Measurements from ENCODE around the gene MCC. TPM values are rescaled to one million over a fixed set of nuclear protein-coding genes. Genes with fewer than 3 reads are reported as not detected.

The MCC gene
- total and polyA plus RNA-seq, 2 donors from 2014 or later: 2.4 to 20.6 TPM

DNA sequence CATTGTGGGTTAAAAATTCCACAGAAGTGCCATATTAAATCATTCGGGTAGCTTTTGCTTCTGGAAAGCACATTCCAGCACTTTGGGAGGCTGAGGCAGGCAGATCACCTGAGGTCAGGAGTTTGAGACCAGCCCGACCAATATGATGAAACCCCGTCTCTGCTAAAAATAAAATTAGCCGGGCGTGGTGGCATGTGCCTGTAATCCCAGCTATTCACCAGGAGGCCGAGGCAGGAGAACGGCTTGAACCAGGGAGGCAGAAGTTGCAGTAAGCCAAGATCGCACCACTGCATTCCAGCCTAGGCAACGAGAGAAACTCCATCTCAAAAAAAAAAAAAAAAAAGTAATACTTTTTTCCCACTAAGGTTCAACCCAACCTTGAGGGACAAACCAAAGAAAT, 243.3 kb downstream of the MCC start:
- H3K36me3 ChIP-seq (ENCODE audit: control insufficient read depth in 2 of 3, insufficient read depth in 3 of 3, low read length in 3 of 3): no peaks in the 10 kb centered on the region
- no peak overlapping the region for H3K4me3 ChIP-seq (ENCODE audit: low read length in 3 of 3)
- no peak for FAIRE-seq
- H3K9me3 ChIP-seq (ENCODE audit: control insufficient read depth in 2 of 3, insufficient read depth in 1 of 3, low read length in 3 of 3): no peaks in the 10 kb centered on the region
- TF ChIP-seq, protein P1, sequence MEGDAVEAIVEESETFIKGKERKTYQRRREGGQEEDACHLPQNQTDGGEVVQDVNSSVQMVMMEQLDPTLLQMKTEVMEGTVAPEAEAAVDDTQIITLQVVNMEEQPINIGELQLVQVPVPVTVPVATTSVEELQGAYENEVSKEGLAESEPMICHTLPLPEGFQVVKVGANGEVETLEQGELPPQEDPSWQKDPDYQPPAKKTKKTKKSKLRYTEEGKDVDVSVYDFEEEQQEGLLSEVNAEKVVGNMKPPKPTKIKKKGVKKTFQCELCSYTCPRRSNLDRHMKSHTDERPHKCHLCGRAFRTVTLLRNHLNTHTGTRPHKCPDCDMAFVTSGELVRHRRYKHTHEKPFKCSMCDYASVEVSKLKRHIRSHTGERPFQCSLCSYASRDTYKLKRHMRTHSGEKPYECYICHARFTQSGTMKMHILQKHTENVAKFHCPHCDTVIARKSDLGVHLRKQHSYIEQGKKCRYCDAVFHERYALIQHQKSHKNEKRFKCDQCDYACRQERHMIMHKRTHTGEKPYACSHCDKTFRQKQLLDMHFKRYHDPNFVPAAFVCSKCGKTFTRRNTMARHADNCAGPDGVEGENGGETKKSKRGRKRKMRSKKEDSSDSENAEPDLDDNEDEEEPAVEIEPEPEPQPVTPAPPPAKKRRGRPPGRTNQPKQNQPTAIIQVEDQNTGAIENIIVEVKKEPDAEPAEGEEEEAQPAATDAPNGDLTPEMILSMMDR (IDR thresholded peaks at IDR 0.05; ENCODE audit: borderline replicate concordance, extremely low read depth, insufficient read depth): no peak
- DNase-seq: no peak
- no peaks in the 10 kb centered on the region for H3K27me3 ChIP-seq (ENCODE audit: control insufficient read depth, insufficient read depth, low read length)
- peaks cover under 1 to 12% (median 3%) of the 10 kb centered on the region in 3 donors for H3K4me1 ChIP-seq (ENCODE audit: control insufficient read depth in 2 of 3, insufficient read depth in 2 of 3, low read depth in 1 of 3, low read length in 3 of 3)
- H3K9ac ChIP-seq (ENCODE audit: low read length in 3 of 3): no peak overlapping the region
- intact Hi-C loops (cut with DNase I): no loop called here
- H3K27ac ChIP-seq (ENCODE audit: low read depth in 2 of 2, low read length in 2 of 2): no peak overlapping the region

GRCh38 chr5:113243349-113243664, 244.9 kb downstream of the MCC start:
- Histone ChIP-seq H3K9me3 (ENCODE audit: control insufficient read depth in 2 of 3, insufficient read depth in 1 of 3, low read length in 3 of 3) (no peaks in the 10 kb centered on the region), H3K36me3 (ENCODE audit: control insufficient read depth in 2 of 3, insufficient read depth in 3 of 3, low read length in 3 of 3) (no peaks in the 10 kb centered on the region), H3K27ac (ENCODE audit: low read depth in 2 of 2, low read length in 2 of 2) (no peak overlapping the region), H3K9ac (ENCODE audit: low read length in 3 of 3) (no peak overlapping the region), H3K4me3 (ENCODE audit: low read length in 3 of 3) (no peak overlapping the region), H3K27me3 (ENCODE audit: control insufficient read depth, insufficient read depth, low read length) (no peaks in the 10 kb centered on the region), H3K4me1 (ENCODE audit: control insufficient read depth in 2 of 3, insufficient read depth in 2 of 3, low read depth in 1 of 3, low read length in 3 of 3) (peaks cover 0 to 6% (median 0%) of the 10 kb centered on the region in 3 donors)
- intact Hi-C loops (cut with DNase I): no loop called here
- TF ChIP-seq, protein P1 (IDR thresholded peaks at IDR 0.05; ENCODE audit: borderline replicate concordance, extremely low read depth, insufficient read depth): no peak
- DNase-seq: no peak
- no peak for FAIRE-seq

DNA sequence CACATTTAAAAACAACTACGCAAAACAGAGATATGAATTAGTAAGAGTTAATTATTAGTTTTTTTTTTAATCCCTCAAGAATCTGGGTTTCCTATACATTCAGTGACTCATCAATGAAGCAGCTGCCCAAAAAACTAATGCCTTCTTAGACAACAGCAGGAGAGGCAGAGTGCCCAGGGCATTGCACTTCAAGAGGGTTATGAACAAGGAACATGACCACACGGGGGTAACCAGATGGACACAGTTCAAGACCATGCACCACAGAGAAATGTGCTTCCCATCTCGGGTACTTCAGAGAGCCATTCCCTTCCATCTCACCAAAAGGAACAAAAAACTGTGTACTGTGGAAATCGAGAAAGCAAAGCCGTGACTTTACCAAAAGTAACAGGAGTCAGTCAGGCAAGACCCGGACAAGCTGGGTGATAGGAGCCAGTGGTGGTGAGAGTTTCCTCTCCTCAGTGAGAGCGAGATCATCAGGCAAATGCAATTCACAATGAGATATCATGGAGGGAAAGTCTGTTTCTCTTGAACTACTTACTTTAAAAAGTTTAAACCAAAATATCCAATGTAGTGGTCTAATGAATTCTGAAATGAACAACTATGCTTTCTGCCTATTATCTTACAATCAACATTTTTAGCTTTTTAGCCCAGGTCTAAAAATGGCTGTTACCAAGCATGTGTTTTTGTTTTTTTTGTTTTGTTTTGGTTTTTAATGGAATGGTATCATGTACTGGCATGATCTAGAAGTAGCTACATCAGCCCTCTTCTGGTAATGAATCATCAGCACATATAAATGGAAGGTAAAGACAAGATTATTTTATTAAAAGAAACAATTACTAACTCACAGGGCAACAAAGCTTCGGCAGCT, 245.5 kb downstream of the MCC start:
- H3K27ac ChIP-seq (ENCODE audit: low read depth in 2 of 2, low read length in 2 of 2): no peak overlapping the region
- no peaks in the 10 kb centered on the region for H3K27me3 ChIP-seq (ENCODE audit: control insufficient read depth, insufficient read depth, low read length)
- H3K4me1 ChIP-seq (ENCODE audit: control insufficient read depth in 2 of 3, insufficient read depth in 2 of 3, low read depth in 1 of 3, low read length in 3 of 3): peaks cover 0 to 6% (median 0%) of the 10 kb centered on the region in 3 donors
- FAIRE-seq: no peak
- intact Hi-C loops (cut with DNase I): no loop called here
- H3K36me3 ChIP-seq (ENCODE audit: control insufficient read depth in 2 of 3, insufficient read depth in 3 of 3, low read length in 3 of 3): no peaks in the 10 kb centered on the region
- no peak for DNase-seq
- no peaks in the 10 kb centered on the region for H3K9me3 ChIP-seq (ENCODE audit: control insufficient read depth in 2 of 3, insufficient read depth in 1 of 3, low read length in 3 of 3)
- H3K9ac ChIP-seq (ENCODE audit: low read length in 3 of 3): no peak overlapping the region
- TF ChIP-seq, protein P1 (IDR thresholded peaks at IDR 0.05; ENCODE audit: borderline replicate concordance, extremely low read depth, insufficient read depth): no peak
- no peak overlapping the region for H3K4me3 ChIP-seq (ENCODE audit: low read length in 3 of 3)

Data from kidney (tissue), 14 donors.